ENCODE results near the gene RGS7. TPM values are rescaled to one million over a fixed set of nuclear protein-coding genes. Genes with fewer than 3 reads are reported as not detected.
A peak's percentile ranks its signal among the peaks of the same experiment; 100 is the strongest.

Gene RGS7
- total RNA-seq, 1 donor from 2014 or later = 1.9 TPM

- Mint-ChIP-seq H3K9me3 (peaks cover under 1% of the 10 kb centered on the region), H3K27me3 (ENCODE audit: low read depth) (peaks cover 7% of the 10 kb centered on the region), H3K36me3 (no peaks in the 10 kb centered on the region), H3K27ac (no peak overlapping the region), H3K4me1 (no peaks in the 10 kb centered on the region), H3K4me3 (no peak overlapping the region)
- TF ChIP-seq CTCF (IDR thresholded peaks at IDR 0.05; ENCODE audit: unreplicated experiment) = no peak
- no peak for DNase-seq (ENCODE audit: low spot score in 2 of 2, unreplicated experiment in 2 of 2)
Measured at GRCh38 chr1:241375886-241376285, 18.9 kb upstream of the RGS7 start.

DNA sequence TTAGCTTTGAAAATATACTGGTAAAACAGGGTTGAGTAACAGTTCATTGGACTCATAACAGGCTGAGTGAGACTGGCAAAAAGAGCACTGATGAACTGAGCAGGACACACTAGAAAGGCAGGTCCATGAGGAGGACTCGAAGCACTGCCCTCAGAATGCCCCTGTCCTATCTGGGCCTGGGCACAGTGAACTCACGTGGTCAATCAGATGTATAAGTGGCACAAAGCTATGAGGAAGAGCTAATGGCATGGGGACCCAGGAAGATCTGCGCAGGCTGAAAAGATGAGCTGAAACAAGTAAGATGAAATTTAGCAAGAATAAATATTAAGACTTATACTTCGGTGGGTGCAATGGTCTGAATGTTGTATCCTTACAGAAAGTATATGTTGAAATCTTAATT, 9.2 kb upstream of the RGS7 start:
- no peaks in the 10 kb centered on the region for H3K4me1 Mint-ChIP-seq
- H3K36me3 Mint-ChIP-seq = no peaks in the 10 kb centered on the region
- H3K4me3 Mint-ChIP-seq = no peak overlapping the region
- DNase-seq (ENCODE audit: low spot score in 2 of 2, unreplicated experiment in 2 of 2) = no peak
- peaks cover 5% of the 10 kb centered on the region for H3K9me3 Mint-ChIP-seq
- H3K27me3 Mint-ChIP-seq (ENCODE audit: low read depth) = peaks cover 33% of the 10 kb centered on the region
- no peak for TF ChIP-seq CTCF (IDR thresholded peaks at IDR 0.05; ENCODE audit: unreplicated experiment)
- no peak overlapping the region for H3K27ac Mint-ChIP-seq

DNA sequence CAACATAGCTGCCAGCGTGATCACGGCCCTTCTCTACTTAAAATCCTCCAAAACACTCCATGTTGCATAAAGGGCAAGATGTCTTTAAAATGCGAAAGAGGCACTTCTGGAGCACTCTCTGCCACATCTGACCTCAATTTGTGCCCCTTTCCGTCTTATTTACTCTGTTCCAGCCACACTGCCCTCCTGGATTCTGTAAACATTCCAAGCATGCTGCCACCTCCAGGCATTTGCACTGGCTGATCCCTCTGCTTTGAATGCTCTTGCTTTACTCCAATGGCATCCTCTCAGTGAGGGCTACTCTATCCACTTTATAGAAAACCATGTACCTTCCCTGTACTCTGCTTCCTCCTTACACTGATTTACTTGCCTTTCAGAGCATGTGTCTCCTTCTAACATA, 5.3 kb upstream of the RGS7 start:
- Mint-ChIP-seq H3K36me3 (no peaks in the 10 kb centered on the region), H3K9me3 (peaks cover 5% of the 10 kb centered on the region), H3K4me1 (peaks cover 4% of the 10 kb centered on the region), H3K27ac (no peak overlapping the region), H3K4me3 (no peak overlapping the region), H3K27me3 (ENCODE audit: low read depth) (peaks cover 40% of the 10 kb centered on the region)
- no peak for TF ChIP-seq CTCF (IDR thresholded peaks at IDR 0.05; ENCODE audit: unreplicated experiment)
- no peak for DNase-seq (ENCODE audit: low spot score in 2 of 2, unreplicated experiment in 2 of 2)

DNA sequence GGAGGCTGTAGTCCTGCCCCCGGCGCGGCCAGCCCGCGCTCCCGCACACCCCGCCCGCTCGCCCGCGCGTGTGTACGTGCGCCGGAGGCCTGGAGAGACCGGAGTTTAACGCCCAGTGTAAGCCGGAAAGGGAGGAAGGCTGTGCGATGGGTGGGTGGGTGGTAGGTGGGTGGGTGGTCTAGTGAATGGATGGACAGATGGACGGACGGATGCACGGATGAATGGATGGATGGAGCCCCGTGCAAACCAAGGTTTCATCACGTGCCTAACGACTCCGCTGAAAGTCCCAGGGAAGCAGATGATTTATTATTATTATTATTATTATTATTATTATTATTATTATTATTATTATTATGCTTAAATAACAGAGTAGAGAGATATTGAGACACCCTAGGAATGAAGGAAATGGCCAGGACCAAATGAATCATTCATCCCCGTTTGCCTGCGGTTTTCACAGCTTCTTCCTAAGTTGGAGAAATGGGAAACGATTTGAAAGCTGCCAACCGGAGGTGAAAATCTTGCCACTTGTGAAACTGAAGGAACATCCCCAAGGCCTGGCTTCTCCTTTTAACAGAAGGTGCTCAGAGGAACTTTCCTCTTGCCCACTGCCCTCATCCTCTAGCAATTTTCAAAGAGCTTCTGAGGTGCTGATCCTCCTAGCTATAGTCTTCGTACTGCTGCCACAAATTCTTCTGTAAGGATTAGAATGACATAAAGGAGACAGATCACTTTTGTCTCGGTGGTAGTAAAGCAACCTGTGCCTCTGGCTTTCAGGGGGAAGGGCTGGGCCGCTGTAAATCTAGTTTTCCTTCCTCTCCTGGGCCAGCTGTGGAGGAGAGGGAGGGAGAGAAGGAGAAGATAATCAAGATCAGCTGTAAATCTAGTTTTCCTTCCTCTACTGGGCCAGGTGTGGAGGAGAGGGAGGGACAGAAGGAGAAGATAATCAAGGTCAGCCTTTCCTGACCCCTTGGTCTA, 648 bp upstream of the RGS7 start:
- Mint-ChIP-seq H3K9me3 (no peaks in the 10 kb centered on the region), H3K4me3 (peak overlapping the region; percentile 68), H3K36me3 (no peaks in the 10 kb centered on the region), H3K27ac (no peak overlapping the region), H3K4me1 (peaks cover 8% of the 10 kb centered on the region), H3K27me3 (ENCODE audit: low read depth) (peaks cover 74% of the 10 kb centered on the region)
- no peak for DNase-seq (ENCODE audit: low spot score in 2 of 2, unreplicated experiment in 2 of 2)
- TF ChIP-seq CTCF (IDR thresholded peaks at IDR 0.05; ENCODE audit: unreplicated experiment) = no peak

- DNase-seq (ENCODE audit: low spot score in 2 of 2, unreplicated experiment in 2 of 2) = no peak
- H3K27ac Mint-ChIP-seq = no peak overlapping the region
Measured at GRCh38 chr1:241356187-241356518, 852 bp downstream of the RGS7 start.

More at GRCh38 chr1:241356187-241356518, 852 bp downstream of the RGS7 start:
- Mint-ChIP-seq H3K36me3 (no peaks in the 10 kb centered on the region), H3K4me1 (peaks cover 8% of the 10 kb centered on the region), H3K4me3 (peak overlapping the region; percentile 75), H3K9me3 (no peaks in the 10 kb centered on the region), H3K27me3 (ENCODE audit: low read depth) (peaks cover 74% of the 10 kb centered on the region)
- TF ChIP-seq CTCF (IDR thresholded peaks at IDR 0.05; ENCODE audit: unreplicated experiment) = no peak

All from mesothelial cell of epicardium (in vitro differentiated cells).